Activated CD8-positive, alpha-beta memory T cell treated with anti-CD3 and anti-CD28 coated beads for 24 hours (primary cell): Measurements from ENCODE around the gene ST3GAL3.

Experiments
- DNase-seq: peaks from one replicate; pipeline ENCODE4 v3.0.0-alpha.2; 2020

Gene ST3GAL3

DNA sequence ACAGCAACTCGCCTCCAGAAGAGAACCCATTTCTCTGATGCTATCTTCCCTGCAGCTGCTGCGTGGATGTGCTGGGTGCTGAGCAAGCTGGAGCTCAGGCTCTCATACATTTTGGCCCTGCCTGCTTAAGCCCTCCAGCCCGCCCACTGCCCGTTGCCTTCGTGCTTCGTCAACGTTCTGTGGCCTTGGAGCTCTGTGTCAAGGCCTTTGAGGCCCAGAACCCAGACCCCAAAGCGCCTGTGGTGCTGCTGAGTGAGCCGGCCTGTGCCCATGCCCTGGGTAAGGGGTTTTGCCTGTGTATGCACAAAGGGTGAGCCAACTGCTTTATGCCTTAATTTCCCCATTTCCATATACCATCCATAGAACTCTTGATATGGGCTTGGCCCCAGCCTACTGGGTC lies 263.6 kb downstream of the ST3GAL3 start:
- DNase-seq: no peak

DNA sequence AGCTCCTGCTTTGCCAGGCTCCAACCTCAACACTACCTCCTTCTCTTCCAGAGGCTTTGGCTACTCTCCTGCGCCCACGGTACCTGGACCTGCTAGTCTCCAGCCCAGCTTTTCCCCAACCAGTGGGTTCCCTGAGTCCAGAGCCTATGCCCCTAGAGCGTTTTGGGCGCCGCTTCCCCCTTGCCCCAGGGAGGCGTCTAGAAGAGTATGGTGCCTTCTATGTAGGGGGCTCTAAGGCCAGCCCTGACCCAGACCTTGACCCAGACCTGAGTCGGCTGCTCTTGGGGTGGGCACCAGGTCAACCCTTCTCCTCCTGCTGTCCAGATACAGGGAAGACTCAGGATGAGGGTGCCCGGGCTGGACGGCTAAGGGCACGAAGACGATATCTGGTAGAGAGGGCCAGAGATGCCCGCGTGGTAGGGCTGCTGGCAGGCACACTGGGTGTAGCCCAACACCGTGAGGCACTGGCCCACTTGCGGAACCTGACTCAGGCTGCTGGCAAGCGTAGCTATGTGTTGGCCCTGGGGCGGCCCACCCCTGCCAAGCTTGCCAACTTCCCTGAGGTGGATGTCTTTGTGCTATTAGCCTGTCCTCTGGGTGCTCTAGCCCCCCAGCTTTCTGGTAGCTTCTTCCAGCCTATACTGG lies 264.1 kb downstream of the ST3GAL3 start:
- DNase-seq: no peak

DNA sequence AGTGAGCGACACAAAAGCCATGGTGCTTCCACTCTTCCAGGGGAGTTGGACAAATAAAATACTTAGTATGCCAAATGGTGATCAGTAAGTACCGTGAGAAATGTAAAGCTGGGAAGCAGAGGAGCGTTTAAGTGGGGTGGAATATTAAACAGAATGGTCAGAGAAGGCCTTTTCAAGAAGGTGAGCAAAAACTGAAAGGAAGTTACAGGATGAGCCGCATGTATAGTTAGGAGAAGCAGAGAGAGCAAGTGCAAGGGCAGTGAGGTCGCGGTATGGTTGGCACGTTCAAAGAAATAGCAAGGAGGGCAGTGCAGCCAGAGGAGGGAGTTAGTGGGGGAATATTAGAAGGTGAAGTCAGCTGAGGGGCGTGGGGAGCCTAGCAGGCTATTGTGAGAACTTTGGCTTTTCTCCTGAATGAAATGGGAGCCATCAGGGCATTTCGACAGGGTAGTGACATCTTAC lies 266.7 kb downstream of the ST3GAL3 start:
- DNase-seq: no peak

DNA sequence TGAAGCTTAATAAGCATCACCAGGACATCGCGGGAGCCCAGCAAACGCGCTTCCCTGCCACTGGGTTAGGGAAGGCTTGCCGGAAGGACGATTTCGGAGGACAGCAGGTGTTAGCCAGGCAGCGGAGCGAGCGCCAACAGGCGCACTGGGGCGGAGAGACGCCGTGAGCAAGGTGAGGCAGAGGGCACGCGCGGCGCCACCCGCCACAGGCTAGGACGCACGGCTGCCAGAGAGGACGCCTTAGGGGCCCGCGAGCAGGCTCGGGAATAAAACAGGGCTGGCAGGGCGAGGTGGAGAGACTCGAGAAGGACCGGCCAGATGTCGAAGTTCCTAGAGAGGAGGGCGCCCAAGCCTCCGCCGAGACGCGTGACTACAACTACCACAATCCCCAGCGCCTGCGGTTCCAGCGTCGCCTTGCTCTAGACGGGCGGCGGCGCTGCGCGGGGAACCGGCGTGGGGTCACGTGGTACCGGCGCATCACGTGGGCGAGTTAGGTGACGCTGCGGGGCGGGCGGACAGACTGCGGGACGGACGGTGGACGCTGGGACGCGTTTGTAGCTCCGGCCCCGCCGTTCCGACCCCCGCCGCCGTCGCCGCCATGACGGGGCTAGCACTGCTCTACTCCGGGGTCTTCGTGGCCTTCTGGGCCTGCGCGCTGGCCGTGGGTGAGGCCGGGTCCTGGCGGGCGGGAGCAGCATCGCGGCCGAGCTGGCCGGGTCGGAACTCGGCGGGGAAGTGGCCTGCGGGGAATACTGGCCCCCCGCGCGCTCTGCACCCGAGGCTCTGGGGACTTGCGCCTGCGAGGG lies 267.3 kb downstream of the ST3GAL3 start, which contains the start of gene ATP6V0B:
TSS of gene ATP6V0B (plus strand) at position 518 of the 806 bp plus-strand sequence. CDS start at position 599, 81 bp downstream.
- peak; percentile 98 for DNase-seq

DNA sequence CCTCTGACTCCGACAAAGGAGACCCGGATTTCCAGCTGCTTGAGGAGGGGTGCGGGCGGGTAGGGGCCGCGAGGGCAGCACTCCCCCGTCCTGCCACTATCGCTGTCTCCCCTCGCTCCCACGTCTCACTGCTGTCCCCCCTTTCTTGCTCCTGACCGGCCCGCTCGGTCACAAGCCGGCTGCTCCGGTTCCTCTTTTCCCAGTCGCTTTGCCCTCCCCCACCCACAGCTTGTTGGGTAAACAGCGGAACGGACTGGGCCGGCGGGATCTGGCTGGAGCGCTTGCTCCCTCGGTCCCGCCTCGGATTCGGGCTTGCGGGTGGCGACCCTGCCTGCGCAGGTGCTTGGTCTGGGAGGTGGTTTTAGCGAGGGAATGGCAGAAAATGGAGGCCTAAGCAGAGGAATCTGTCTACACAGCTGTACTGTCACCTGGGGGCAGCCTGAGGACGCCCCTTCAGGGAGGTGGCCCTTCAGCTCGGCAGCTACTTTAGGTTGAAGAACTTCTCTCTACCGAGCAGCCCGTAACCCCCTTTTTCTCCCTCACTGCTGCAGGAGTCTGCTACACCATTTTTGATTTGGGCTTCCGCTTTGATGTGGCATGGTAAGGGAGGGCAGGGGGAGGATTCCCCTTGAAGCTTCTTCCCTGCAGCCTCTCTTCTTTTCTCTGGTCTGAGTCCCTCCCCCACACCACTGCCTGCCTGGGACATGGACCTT lies 268.1 kb downstream of the ST3GAL3 start:
- DNase-seq: peak; percentile 71

DNA sequence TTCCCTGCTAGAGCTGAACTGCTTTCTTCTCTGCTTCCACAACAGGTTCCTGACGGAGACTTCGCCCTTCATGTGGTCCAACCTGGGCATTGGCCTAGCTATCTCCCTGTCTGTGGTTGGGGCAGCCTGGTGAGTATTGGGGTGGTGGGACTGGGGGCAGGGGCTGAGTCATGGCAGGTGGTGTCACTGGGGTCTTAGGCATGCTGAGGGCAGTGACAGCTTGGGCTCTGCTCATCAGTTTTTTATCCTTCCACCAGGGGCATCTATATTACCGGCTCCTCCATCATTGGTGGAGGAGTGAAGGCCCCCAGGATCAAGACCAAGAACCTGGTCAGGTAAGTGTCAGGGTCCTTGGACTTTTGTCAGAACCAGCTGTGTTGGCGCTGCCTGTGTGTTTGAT lies 268.7 kb downstream of the ST3GAL3 start:
- DNase-seq: no peak

DNA sequence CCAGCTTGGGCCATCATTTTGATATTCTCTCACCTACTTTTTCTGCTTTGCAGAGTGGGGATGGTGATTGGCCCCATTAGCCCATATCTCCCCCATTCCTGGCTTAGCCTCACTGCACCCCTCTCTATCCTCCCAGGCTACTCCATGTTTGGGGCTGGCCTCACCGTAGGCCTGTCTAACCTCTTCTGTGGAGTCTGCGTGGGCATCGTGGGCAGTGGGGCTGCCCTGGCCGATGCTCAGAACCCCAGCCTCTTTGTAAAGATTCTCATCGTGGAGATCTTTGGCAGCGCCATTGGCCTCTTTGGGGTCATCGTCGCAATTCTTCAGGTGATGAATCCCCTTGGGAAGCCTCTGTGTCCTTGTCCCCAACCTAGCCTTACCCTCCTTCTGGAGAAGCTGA lies 269.6 kb downstream of the ST3GAL3 start:
- no peak for DNase-seq

DNA sequence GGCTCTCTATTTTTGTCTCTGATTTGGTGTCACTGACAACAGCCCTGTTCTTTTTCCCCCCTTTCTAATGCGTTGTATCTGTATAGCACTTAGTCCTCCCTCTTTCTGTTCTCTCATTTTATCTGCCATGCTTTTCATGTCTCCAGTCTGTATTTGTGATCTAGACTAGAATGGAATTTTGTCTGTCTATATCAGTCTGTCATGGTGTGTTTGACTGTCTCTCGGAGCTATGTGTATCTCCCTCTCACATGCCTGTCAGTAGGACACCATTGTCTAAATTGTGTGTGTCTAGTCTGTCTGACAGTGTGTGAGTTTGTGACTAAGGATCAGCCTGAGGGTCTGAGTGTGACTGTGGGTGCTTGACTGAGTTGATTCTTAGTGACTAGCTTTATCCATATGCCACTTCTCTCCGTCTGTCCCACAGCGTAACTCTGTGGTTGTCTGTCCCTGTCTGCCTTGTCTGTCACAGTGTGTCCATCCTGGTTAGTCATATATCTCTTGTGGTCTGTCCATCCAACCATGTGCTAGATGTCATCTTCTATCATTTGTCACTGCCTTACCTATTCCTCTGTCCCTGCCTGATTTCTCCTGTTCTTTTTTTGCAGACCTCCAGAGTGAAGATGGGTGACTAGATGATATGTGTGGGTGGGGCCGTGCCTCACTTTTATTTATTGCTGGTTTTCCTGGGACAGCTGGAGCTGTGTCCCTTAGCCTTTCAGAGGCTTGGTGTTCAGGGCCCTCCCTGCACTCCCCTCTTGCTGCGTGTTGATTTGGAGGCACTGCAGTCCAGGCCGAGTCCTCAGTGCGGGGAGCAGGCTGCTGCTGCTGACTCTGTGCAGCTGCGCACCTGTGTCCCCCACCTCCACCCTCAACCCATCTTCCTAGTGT lies 270.3 kb downstream of the ST3GAL3 start:
- DNase-seq: no peak

DNA sequence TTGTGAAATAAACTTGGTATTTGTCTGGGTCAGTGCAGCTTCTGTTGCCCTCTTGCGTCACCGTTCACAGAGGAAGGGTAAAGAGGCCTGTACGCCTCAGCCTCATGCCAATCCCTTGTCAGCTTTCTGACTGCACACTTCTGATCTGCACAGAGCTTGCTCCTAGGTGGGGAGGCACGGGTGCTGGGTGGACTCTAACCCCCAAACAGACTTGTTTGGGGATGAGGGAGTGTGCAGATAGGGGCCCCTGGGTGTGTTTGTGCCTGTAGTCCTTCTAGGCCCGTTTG lies 270.9 kb downstream of the ST3GAL3 start:
- DNase-seq: no peak

DNA sequence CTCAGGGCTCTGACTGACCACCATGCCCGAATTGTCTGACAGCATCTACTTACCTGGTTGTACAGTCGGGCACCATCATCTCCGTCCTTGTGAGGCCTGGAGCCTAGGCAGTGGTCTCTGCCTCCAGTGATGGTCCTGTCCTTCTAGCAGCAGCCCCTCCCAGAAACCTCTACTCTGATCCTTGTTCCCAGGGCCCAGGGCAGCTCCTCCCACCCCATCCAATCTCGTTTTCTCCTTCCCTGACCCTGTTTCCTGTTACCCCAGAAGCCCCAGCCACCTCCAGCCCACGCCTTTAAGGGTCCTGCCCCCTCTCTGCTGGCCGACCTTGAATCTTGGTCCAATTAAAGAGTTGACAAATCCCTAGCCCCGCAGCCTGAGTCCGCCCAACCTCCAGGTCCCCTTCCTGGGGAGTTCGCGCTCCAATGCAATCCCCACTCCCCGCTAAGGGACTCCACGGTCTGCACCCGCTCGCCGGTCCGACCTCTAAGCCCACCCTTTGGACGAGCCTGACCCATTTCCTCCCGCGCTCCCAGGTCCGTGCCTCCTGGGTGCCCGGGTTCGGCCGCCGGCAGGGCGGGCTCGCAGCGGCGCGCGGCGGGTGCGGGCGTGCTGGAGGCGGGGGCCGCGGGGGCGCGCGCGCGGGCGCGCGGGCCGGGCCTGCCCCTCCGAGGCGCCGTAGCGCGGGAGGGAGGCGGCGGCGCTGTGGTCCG lies 271.4 kb downstream of the ST3GAL3 start, which contains the start of gene B4GALT2:
TSS of gene B4GALT2 (plus strand) at position 660 of the 710 bp plus-strand sequence. CDS start 1,951 bp downstream, outside the sequence.
- DNase-seq: peak; percentile 77

DNA sequence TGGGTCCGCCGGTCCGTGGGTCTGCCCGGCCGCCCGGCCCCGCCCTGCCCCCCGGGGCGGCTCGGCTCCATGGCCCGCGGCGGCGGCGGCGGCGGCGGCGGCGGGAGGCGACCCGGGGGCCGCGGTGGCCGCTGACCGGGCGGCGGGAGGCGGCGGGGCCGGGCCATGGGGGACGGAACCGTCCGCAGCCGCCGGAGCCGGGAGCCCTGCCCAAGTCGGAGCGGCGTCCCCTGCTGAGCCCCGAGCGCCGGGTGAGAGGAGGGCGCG lies 271.9 kb downstream of the ST3GAL3 start:
- DNase-seq: no peak

DNA sequence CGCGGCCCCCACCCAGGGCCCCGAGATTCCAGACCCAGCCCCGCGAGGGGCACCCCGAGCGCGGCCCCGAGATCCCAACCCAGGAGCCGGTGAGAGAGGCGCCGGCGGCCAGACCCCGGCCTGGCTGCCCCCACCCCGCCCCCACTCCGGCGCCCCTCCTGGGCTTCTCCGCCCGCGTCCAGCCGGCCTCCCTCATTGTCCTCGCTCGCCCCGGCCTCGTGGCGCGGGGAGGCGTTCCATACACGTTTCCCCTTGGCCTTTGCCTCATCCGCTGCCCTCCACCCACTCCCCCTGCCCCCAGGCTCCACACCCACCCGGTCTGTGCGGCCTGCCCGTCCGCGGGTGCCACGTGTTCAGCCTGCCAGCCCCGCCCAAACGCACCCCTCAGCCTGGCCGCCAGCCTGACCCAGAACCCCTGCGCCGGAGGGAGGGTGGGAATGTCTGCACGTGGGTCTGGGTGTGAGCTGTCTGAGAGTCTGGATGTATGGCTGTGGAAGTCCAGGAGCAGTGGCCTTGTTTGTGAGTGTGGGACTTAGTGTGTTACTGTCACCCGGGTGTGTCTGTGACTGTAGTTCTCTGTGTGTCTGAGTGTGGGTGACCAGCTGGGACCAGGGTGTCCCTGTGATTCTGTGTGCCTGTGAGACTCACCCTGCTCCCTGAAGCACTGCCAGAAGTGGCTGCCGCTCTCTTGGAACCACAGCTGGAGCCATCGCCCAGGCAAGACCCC lies 272.4 kb downstream of the ST3GAL3 start:
- DNase-seq: peak; percentile 79

DNA sequence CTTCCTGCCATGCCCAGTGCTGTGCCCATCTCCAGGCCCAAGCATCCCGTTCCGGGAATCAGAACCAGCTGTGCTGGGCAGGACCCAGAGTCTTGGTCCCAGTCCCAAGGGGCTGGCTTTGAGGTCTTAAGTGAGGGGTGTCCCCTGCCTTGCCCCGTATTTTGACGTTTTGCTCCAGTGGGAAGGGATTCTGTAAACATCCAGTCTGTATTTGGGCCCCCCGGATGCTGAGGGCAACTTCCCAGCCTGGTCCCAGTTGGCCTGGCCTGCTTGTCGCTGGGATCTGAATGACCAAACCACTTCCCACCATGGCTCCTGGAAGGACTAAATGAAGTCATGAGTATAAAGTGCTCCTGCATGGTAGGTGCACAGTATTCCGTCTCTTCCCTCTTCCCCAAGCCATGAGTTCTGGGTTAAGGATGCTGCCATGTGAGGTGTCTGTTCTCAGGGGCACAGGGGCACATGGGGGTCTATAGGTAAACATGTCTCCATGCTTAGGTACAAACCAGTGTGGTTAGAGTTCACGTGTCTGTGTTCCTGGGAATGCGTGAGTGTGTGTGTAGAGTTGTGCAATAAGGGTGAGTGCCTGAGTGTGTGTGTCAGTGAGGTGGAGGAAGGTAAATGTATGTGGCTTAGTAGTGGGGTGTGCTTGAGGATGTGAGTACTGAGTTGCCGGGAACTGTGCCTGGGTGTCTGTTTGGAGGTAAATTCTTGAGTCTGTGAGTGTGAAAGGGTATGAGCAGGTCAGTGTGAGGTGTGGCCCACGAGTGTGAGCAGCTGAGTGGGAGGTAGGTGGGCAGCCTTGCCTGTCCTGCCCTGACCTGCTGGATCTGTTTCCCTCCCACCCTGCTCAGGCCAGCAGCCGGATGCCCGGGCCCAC lies 273.2 kb downstream of the ST3GAL3 start:
- DNase-seq: no peak
